Measurements from ENCODE around the gene SETD3.

The SETD3 gene

DNA sequence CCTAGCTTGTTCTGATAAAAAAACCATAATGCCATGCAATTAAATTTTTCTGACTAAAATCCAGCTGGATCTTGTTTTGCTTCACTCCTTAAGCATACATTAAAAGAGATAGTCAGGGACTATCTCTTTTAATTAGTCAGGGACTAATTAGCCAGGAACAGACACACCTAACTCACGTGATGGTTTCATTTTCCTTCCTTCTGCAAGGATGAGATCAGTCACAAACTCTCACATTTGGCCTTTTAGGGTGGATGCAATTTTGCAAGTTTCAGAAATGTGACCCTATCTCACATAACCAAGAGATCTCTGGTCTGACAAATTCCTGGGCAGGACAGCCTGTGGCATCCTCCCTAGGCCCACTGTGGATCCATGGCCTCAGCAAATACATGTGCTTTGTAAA lies 62.4 kb downstream of the SETD3 start:
- no peak for DNase-seq

DNA sequence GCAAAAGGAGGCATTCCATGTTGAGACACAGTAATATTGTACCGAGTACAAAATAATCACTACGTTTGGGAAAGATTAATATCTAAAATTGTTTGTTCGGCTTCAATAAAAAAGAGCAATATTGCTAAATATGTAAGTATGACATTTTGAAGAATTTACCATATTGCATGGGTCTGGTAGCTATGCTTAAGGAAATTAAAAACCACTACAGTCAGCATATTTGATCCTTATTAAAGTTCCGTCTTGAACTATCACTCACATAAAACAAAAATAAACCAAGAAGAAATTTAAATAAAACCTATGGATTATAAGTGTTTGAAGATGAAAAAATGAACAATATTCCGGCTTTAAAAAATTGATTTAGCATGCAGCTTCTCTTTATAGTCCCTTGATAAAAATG lies 63.8 kb downstream of the SETD3 start:
- no peak for DNase-seq

DNA sequence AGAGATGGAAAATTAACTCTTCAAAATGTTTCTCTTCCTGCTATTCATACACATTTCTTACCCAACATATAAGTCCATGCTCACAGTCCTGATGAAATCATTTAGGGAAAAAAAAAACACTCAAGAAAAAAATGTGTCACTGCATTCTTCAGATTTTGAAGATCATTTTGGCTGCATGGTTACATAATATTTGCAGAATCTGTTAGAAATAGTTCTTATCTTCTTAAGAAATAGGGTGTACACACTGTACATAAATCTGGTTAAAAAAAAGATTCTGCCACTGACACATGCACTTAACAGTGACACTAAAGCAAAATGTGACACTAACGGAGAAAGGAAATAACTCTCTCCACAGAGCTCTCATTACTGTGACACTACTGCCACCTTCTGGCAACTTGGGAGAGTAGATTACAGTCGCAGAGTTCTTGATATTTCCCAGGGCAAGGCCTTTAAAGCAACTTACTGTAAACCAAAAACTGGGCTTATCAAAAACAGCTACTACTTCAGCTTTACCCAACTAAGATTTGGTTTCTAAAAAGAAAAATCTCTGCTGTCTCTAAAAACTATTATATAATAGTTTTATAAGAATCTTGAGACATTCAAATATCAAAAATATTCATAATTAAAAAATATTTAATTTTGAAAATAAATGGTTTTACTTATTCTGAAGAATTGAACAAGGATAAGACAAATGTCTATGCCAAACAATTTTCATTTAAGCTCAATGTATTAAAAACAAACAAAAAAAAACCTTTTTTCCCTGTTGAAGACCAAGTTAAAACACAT lies 65.0 kb downstream of the SETD3 start:
- DNase-seq = peak; percentile 40 to 58

DNA sequence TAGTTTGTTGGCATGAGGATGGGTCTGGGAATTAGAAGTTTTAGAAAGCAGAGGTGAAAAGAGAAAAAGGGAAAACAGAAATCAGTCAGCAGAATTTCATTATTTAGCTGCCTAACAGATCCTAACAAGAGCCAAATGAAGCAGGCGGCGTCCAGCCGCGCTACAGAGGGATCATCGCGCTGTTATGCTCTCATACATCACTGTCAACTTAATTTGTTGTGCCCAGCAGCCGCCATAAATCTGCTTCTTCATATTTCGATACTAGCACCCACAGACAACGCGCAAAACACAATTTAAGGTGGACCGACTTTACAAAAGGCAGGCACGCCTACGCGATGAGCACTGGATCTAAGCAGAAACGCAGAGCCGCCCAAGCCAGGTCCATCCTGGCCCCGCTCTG lies 66.7 kb downstream of the SETD3 start:
- DNase-seq = no peak

DNA sequence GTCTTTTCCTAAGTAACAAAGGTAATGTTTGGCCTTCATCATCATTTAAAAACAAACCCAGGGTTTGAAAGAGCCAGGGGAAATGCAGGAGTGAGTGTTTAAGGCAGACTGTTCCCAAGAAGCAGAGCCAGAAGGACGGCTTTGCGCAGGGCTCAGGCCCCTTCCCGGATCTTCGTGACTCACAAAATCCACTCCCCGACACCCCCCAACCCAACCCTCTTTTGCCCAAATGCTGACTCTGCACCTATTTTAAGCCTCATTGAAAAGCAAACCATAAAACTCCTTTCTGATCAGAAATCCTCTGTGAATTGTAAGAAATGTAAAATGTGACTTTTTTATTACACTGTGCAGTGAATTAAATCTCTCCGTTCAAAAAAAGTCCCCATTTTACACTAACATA lies 67.5 kb downstream of the SETD3 start:
- no peak for DNase-seq

DNA sequence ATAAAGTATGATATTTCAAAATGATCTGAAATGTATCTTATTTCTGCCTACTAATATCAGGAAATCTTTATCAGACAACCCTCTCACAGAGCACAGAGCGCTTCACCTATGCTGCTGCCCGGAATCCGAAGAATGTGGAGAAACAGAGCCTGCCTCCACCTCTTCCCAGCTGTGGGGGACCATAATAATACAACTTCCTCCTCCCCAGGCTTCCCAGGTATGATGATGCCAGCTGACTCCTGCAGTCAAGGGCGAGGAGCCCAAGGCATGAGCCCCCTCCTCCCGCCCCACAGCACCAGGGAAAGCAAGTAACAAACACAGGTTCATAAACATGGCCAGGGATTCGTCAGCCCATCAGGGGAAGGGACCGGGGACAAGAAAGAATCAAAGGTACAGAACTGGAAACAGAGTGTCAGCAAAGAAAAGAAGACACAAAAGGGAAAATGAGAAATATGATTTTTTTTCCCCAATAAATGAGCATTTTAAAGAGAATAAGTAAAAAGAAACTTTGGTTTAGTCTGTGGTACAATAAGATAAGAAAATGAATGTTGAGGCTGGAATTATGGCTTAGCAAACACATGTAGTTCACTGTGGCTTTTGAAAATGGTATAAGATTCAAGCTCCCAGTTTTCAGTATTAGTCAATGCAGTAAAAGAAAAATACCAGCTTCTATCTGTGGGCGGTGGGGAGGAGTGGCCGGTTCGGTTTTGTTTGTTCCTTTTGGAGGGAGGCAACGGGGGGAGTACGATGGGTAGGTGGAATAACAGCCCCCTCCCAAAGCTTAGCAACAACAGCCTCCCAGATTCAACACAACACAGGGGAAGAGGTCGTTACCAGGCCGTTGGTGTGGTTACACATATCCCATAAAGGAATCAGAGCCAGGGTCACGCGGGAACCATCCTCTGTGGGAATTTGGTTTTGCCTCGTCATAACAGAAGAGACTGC lies 68.3 kb downstream of the SETD3 start:
- DNase-seq = peak; percentile 30 to 47

DNA sequence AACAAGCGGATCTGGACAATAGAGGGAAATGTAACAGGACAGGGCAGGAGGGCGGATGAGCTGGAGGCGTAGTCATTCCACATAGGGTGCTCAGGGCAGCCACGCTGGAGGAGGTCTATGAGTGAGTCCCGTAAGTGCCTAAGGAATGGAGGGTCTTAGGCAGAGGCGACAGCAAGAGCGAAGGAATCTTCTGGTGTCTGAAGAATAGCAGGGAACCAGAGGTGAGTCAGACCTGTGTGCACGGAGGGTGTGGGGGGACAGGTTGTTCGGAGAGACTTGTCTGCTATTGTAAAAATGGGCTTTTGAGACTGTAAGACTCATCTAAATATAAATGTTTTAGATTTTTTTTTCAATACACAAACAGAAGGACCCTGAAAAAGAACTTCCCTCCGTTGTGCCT lies 70.6 kb downstream of the SETD3 start:
- DNase-seq = no peak

DNA sequence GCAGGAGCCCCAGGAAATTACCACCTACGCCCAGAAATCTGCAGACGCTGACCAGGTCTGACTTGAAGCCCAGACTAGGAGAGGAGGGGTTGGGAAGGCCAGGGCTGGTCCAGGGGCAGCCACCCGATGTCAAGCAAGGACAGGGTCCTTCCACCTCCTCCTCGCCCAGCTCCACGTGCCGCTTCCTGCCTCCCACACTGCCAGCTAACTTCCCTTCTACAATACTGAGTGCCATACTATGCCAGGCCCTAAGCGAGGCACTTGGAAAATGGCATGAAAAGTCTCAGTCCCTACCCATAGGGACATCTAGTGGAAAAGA lies 71.7 kb downstream of the SETD3 start:
- DNase-seq = no peak

DNA sequence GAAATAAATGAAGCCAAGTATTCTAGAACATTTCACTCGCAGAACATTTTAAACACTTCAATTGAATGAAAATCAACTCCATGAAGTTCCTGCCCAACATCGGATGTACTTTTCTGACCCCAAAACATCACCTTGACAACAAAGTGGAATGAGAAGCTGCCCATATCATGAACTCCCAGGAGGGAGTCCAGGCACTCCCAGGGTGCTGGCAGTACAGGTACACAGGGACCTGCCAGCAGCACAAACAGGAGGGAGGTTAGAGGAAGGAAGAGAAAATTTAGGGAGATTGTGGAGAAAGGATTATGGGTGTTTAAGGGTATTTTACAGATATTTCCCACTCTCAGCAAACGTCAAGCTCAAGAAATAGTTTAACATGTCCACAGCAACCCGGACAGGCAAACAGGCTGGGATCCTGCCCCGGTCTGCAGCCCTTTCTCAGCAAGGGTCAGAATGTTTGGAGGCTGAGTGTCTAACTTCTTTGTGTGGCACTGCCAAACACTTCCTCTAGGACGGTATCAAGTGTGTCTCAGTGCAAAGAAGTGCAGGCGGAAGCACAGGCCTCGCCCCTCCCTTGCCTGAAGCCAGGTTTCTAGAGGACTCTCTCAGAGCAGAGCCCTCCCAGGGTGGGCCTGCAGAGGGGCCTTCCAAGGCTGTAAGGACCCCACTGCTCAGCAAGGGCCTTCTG lies 72.2 kb downstream of the SETD3 start:
- DNase-seq = no peak

DNA sequence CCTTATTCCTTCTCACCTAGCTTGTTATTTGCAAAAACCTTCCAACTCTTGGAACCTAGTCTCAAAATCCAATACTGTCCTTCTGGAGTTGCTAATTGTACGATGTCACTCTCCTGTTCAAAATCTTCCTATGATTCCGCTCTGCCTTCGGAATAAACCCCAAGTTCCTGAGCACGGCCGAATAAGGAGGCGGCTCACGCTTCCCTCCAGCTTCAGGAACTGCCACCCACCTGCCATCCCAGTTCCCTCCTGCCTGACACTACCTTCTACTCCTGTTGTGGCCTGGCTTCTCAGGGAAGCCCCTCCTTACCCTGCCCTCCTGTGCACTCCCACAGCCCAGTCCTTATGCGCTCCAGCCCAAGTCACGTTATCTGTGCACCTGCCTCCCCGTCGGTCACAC lies 73.2 kb downstream of the SETD3 start:
- no peak for DNase-seq

DNA sequence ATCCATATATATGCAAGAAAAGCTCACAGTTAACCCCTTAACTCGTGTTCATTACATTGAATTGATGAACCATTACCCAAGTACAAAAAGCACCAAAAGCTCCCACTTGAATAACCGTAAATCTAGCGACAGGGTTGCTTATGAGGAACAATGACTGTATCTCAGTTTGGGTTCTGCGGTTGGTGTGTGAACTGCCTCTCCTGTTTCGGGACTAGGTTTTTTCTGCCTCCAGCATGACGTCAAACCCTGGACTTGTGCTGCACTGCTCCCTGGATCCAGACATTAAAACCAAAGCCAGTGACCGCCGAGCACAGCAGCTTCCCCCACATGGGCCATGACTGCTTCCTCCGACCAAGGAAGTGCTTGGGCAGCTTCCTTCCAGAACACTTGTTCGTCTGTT lies 77.7 kb downstream of the SETD3 start:
- peak in 1 of 2 donors; percentile 7 for DNase-seq

DNA sequence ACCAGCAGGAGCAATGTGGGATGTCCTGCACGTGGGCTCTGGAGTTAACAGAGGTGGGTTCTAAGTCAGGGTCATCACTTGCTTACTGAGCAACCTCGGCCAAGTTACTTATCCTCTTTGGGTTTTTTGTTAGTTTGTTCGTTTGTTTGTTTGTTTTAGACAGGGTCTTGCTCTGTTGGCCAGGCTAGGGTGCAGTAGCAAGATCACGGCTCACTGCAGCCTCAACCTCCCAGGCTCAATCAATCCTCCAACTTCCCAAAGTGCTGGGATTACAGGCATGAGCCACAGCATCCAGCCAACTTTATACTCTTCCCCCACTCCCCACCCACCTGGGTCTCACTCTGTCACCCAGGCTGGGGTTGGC lies 78.4 kb downstream of the SETD3 start:
- peak in 1 of 2 donors; percentile 10 for DNase-seq

DNA sequence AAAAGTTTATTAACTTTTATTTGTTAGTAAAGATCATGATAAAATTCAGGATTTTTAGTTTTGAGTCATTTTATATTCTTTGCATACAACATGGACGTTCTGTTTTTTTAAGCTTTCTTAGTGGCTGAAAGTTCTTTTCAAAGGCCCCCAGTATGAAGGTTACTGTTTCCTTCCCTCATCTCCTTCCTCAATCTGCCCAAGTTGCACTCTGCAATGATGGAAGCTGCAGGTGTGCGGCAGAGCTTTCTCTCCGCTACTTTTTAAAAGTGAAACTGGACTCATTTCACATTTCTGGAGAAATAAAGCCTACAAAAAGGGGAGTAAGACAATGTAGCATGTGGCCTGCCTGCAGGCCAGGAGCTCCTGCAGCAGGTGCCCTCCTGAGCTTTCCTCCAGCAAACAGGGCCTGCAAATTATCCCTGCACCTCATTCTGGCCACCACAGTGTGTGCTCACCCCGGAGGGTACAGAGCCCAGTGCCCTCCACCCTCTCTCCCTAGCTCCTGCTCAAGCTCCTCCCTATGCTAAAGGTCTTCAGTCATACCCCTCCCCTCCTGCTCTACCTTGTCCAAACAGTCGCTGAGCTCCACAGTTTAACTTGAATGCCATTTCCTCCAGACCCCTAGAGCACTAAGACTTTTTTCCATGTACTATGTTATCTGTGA lies 78.9 kb downstream of the SETD3 start:
- peak in 1 of 2 donors; percentile 6 for DNase-seq

DNA sequence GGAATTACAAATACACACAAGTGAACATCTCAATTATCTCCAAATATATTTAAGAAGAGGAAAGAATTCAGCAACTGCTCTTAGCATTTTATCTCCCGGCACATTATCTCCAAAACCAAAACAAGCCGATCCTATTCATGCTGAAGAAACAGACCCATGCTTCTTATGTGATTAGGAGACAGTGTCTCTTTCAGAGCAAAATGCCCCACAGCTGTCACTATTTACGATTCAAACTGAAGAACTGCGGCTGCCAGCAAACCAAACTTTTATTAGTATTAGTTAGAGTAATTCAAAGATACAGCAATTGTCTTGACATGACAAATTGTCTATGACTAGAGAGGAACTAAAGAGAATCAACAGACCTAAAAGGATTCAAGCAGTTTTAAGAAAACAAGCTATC lies 79.4 kb downstream of the SETD3 start:
- DNase-seq = no peak

DNA sequence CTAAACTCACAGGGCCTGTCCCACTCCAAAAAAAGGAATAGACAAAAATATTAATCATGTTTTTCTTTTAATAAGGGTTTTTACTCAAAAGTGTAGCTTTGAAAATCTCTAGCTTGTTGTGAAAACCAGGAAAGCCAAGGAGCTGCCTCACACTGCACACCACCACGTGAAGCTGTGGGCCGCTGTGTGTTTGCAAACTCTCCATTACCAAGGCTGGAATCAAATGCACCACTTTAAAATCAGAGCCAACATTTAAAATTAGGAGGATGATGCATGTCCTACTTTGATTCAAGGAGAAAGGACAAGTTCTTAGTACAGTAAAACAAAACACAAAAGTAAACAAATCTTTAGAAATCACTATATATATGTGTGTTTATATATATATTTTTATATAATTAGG lies 83.0 kb downstream of the SETD3 start:
- no peak for DNase-seq

DNA sequence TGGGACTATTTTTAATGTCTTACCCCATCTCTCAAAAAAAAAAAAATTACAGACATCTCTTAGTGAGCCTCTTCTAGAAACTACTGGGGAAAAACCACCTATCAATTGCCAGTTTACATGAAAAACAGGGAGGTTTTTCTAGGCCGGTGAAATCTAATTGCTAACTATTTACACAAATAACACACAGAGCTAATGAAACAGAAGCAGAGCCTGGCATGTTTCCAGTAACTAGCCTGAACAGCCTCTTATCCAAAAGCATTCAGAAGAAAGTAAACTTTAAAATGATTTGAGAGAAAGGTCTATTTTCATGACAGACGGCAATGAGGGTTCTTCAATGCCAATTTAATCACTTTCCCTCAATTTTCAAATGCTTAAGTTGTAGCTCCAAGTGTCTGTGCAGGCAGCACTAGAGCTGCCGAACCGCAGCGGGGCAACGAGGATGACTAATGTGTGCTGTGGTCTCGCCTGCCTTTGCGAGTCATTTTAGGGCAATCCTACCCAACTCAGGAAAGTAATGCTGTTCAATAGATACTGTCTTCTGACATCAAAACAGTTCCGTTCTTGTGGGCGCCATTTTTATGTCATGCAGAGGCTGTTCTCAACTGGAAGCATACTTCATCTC lies 84.6 kb downstream of the SETD3 start:
- peak; percentile 31 to 43 for DNase-seq

DNA sequence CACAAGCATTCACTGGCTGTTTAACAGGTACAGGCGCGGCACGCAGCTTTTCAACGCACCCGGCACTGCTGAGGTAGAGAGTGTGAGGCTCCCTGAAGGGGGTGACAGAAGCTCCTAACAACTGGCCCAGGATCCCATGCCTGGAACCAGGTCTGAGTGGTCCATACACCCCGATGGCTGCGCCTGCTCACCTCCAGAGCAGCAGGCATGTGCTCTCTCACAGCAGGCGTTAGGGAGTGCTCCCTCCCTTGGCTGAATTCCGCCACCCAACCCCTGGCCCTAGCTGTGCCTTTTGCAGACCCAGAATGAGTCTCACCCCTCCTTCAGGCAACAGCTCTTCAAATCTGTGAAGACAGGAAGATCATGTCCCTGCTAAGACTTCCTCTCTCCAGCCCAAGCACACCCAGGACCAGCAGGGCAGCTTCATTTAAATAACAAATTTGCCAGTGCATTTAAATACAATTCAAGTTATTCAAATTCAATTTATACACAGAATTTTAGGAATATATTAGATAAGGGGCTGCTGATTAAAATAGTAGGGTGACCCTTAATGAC lies 86.0 kb downstream of the SETD3 start:
- DNase-seq = peak in 1 of 2 donors; percentile 9

DNA sequence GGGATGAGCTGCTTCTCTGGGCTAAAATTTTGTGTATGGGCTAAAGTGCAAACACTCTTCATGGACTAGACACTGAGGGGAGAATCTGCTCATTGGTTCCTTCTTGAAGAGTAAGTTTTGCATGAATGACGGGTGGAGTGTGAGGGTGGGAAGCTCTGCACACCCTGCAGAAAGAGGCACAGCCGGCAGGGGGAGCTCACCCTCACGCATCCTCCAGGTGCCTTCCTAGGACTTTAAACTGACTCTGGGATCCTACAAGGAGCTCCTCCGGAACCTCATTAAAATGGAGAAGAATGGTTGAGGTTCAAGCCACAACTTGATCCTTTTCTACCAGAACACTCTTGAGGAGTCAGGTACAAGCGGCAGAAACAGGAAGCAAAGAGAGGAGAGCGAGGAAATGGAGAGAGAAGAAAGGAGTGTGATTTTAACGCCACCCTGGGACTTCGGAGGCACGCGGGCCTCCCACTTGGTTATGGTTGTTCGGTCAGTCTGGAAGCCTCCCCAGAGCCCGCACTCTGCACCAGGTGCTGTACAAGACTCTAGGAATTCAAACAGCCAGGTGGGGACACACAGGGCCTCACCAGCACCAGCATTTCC lies 87.5 kb downstream of the SETD3 start:
- DNase-seq = peak; percentile 45 to 57

DNA sequence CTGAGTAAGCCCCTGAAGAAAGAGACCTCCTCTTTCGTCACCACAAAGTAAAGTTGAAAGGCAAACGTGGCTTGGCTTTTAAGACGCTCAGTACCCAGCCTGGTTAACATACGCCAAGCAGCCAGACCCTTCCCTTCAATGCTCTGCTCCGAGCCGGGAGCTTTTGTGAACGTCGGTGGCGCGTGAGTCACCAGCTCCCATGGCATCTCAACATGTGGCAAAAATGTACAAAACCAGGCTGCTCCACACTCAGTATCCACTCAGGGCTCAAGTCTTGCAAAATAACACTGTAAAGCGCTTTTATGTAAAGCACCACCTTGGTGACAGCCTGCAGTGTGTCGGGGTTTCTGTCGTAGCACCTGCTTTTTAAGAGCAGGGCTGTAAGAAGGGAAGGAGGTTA lies 89.0 kb downstream of the SETD3 start:
- no peak for DNase-seq

DNA sequence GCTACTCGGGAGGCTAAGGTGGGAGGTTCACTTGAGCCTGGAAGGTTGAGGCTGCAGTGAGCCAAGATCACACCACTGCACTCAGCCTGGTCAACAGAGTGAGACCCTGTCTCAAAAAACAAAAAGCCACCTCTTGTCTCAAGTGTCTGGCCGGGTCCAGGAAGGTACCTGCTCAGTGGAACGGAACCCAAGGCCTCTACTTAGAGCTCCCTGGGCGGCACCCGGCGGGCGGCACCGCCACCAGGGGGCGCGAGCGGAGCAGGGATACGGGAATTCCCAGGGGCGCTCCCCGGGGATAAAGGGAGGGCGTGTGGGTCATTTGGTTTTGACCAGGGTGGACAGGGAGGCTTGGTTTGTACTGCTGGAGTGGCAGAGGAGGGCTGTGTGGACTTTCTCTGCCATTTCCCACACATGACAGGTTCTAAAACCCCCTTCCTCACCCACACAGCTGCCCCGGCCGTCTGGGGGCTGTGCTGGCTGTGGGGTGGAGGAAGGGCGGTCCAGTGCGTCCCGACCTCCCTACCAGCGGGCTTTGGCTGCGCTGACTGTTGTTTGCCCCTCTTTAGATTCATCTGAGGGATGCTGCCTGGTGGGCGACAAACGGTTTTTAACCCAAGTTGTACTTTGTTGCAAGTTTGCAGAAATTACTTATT lies 91.4 kb downstream of the SETD3 start:
- peak; percentile 55 to 71 for DNase-seq

DNA sequence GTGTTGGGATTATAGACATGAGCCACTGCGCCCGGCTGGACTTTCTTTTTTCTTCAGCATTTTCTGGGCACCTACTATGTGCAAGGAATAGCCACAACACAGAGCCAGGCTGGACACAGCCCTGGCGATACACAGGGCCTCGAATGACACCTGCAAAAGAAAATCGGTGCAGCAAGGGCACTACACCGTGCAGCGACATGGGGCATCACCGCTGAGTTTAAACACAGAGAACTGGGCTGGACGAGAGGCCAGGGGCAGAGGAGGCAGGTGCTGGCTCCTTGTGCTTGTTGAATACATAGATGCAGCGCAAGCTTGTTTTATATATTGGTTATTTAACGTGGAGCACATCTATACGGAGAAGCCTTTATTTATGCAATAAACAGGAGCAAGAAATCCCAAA lies 92.4 kb downstream of the SETD3 start:
- DNase-seq = no peak
